Measurements from ENCODE around the gene SORBS1. TPM values are rescaled to one million over a fixed set of nuclear protein-coding genes. Genes with fewer than 3 reads are reported as not detected.

The SORBS1 gene
- total and polyA plus RNA-seq, 2 donors (not counting 3 experiments of a cell fraction or from before 2014, with no cell fraction given) = 2.0 to 7.9 TPM

- dilution Hi-C loops (cut with MboI; ENCODE audit: extremely low pct_ligation_motif_present, low sequenced_read_pairs) = no loop called here
- H3K36me3 ChIP-seq (ENCODE audit: control insufficient read depth in 2 of 2, extremely low read depth in 1 of 2, insufficient read depth in 2 of 2, low read length in 2 of 2) = no peaks in the 10 kb centered on the region
These were observed 24.2 kb downstream of the SORBS1 start for GRCh38 chr10:95536894-95537541.

GRCh38 chr10:95536017-95536416 lies 25.2 kb downstream of the SORBS1 start:
- Histone ChIP-seq H3K79me2 (ENCODE audit: control insufficient read depth, insufficient read depth, low read length) (no peaks in the 10 kb centered on the region), H2AFZ (ENCODE audit: low read depth, low read length) (peak overlapping the region; percentile 84), H3K9ac (replicated peaks; ENCODE audit: extremely low read depth, insufficient read depth, low read length) (no peak overlapping the region), H3K27me3 (ENCODE audit: control insufficient read depth in 2 of 2, insufficient read depth in 2 of 2, low read length in 2 of 2) (no peaks in the 10 kb centered on the region), H3K36me3 (ENCODE audit: control insufficient read depth in 2 of 2, extremely low read depth in 1 of 2, insufficient read depth in 2 of 2, low read length in 2 of 2) (no peaks in the 10 kb centered on the region), H3K4me3 (replicated peaks in 1 of 3; ENCODE audit: insufficient read depth in 1 of 3, low read depth in 1 of 3, low read length in 3 of 3) (no peak overlapping the region), H4K20me1 (replicated peaks; ENCODE audit: control insufficient read depth, extremely low read depth, insufficient read depth, low read length) (no peaks in the 10 kb centered on the region), H3K27ac (ENCODE audit: insufficient read depth, low read depth, low read length) (peak overlapping the region; percentile 14), H3K4me1 (ENCODE audit: control insufficient read depth, extremely low read depth, insufficient read depth, low read length) (peaks cover 28% of the 10 kb centered on the region), H3K9me3 (replicated peaks; ENCODE audit: control insufficient read depth, insufficient read depth, low read length) (no peaks in the 10 kb centered on the region), H3K9me1 (replicated peaks; ENCODE audit: control insufficient read depth, extremely low read depth, insufficient read depth, low read length) (no peaks in the 10 kb centered on the region), H3K4me2 (ENCODE audit: insufficient read depth, low read length) (peak overlapping the region; percentile 28)
- DNase-seq (ENCODE audit: low read depth, low spot score) = peak; percentile 74
- ChIA-PET POLR2A (no interaction called here), CTCF (interaction anchor here (0.9 to 1.5 kb wide), 6 partner anchors 9 to 106 kb away, joined by 3 to 5 read pairs (median 3); no protein-coding TSS in a partner anchor)
- BruUV-seq (replicated peaks) = no TSS peak
- TF ChIP-seq GATA2 (IDR thresholded peaks at IDR 0.05; ENCODE audit: insufficient read depth, insufficient read length, low read depth, low read length) (peak; percentile 42), POLR2A (IDR thresholded peaks at IDR 0.05; ENCODE audit: low read depth, low read length) (no peak)
- peak; percentile 84 for FAIRE-seq
- dilution Hi-C loops (cut with MboI; ENCODE audit: extremely low pct_ligation_motif_present, low sequenced_read_pairs) = no loop called here
- intact Hi-C loops (cut with micrococcal nuclease) = loop anchor here (1.0 kb wide), 2 partner anchors 19 to 25 kb away; partner anchors contain the start of gene SORBS1

More at GRCh38 chr10:95536894-95537541, 24.2 kb downstream of the SORBS1 start:
- FAIRE-seq (no peak), DNase-seq (ENCODE audit: low read depth, low spot score) (no peak)
- no peaks in the 10 kb centered on the region for H3K9me3 ChIP-seq (replicated peaks; ENCODE audit: control insufficient read depth, insufficient read depth, low read length)
- H2AFZ ChIP-seq (ENCODE audit: low read depth, low read length) = no peak overlapping the region
- H3K9me1 ChIP-seq (replicated peaks; ENCODE audit: control insufficient read depth, extremely low read depth, insufficient read depth, low read length) = no peaks in the 10 kb centered on the region
- intact Hi-C loops (cut with micrococcal nuclease) = loop anchor here (1.0 kb wide), 2 partner anchors 20 to 24 kb away; partner anchors contain the start of gene SORBS1
- peaks cover 26% of the 10 kb centered on the region for H3K4me1 ChIP-seq (ENCODE audit: control insufficient read depth, extremely low read depth, insufficient read depth, low read length)
- POLR2A ChIA-PET = no interaction called here
- H3K27ac ChIP-seq (ENCODE audit: insufficient read depth, low read depth, low read length) = no peak overlapping the region
- no TSS peak for BruUV-seq (replicated peaks)
- H3K9ac ChIP-seq (replicated peaks; ENCODE audit: extremely low read depth, insufficient read depth, low read length) = no peak overlapping the region
- H3K4me2 ChIP-seq (ENCODE audit: insufficient read depth, low read length) = no peak overlapping the region
- CTCF ChIA-PET = interaction anchor here (1.5 kb wide), 1 partner anchor 58 kb away, joined by 5 read pairs; no protein-coding TSS in a partner anchor
- no peaks in the 10 kb centered on the region for H3K27me3 ChIP-seq (ENCODE audit: control insufficient read depth in 2 of 2, insufficient read depth in 2 of 2, low read length in 2 of 2)
- no peak for TF ChIP-seq EZH2 (IDR thresholded peaks at IDR 0.05; ENCODE audit: borderline replicate concordance, low read depth, low read length, severe bottlenecking)
- no peak for TF ChIP-seq GATA2 (IDR thresholded peaks at IDR 0.05; ENCODE audit: insufficient read depth, insufficient read length, low read depth, low read length)
- TF ChIP-seq MAX (IDR thresholded peaks at IDR 0.05; ENCODE audit: insufficient read depth, insufficient read length) = no peak
- H3K79me2 ChIP-seq (ENCODE audit: control insufficient read depth, insufficient read depth, low read length) = no peaks in the 10 kb centered on the region
- H3K4me3 ChIP-seq (replicated peaks in 1 of 3; ENCODE audit: insufficient read depth in 1 of 3, low read depth in 1 of 3, low read length in 3 of 3) = no peak overlapping the region
- H4K20me1 ChIP-seq (replicated peaks; ENCODE audit: control insufficient read depth, extremely low read depth, insufficient read depth, low read length) = no peaks in the 10 kb centered on the region

All from endothelial cell of umbilical vein (primary cell).